Epithelial cell of esophagus (primary cell): ENCODE results near the gene MPP3.
A peak's percentile ranks its signal among the peaks of the same experiment; 100 is the strongest.

Source experiments
- DNase-seq: peaks from one replicate; pipeline ENCODE4 v3.0.0; 2010; ENCODE audit warnings: low read depth
- H3K4me3 ChIP-seq: 2 replicates; pipeline ENCODE4 v1.5.1; 2011; ENCODE audit warnings: mild to moderate bottlenecking, low read length, control low read depth
- TF ChIP-seq, protein P1 (sequence below): IDR thresholded peaks from 2 replicates; pipeline ENCODE4 v1.5.1; 2011; ENCODE audit warnings: low read depth, mild to moderate bottlenecking, low read length, control low read depth, inconsistent platforms; ENCODE audit not compliant: insufficient read depth; ENCODE audit errors: missing control alignments

The MPP3 gene

GRCh38 chr17:43789482-43789881, 43.5 kb downstream of the MPP3 start:
- no peak for DNase-seq
- TF ChIP-seq, protein P1, sequence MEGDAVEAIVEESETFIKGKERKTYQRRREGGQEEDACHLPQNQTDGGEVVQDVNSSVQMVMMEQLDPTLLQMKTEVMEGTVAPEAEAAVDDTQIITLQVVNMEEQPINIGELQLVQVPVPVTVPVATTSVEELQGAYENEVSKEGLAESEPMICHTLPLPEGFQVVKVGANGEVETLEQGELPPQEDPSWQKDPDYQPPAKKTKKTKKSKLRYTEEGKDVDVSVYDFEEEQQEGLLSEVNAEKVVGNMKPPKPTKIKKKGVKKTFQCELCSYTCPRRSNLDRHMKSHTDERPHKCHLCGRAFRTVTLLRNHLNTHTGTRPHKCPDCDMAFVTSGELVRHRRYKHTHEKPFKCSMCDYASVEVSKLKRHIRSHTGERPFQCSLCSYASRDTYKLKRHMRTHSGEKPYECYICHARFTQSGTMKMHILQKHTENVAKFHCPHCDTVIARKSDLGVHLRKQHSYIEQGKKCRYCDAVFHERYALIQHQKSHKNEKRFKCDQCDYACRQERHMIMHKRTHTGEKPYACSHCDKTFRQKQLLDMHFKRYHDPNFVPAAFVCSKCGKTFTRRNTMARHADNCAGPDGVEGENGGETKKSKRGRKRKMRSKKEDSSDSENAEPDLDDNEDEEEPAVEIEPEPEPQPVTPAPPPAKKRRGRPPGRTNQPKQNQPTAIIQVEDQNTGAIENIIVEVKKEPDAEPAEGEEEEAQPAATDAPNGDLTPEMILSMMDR, result no peak
- no peak overlapping the region for H3K4me3 ChIP-seq

DNA sequence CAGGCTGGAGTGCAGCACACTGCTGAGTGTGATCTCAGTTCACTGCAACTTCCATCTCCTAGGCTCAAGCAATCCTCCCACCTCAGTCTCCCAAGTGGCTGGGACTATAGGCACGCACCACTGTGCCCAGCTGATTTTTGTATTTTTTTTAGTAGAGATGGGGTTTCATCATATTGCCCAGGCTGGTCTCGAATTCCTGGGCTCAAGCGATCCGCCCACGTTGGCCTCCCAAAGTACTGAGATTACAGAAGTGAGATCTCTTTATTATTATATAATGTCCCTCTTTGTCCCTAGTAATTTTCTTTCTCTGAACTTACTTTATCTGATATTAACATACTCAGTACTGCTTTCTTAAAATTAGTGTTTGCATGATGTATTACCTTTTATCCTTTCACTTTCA, 44.4 kb downstream of the MPP3 start:
- TF ChIP-seq, protein P1, result no peak
- no peak for DNase-seq
- no peak overlapping the region for H3K4me3 ChIP-seq

GRCh38 chr17:43787728-43788127, 45.2 kb downstream of the MPP3 start:
- TF ChIP-seq, protein P1, result no peak
- peak; percentile 29 for DNase-seq
- no peak overlapping the region for H3K4me3 ChIP-seq

GRCh38 chr17:43784628-43785101, 48.3 kb downstream of the MPP3 start:
- TF ChIP-seq, protein P1, result no peak
- no peak overlapping the region for H3K4me3 ChIP-seq
- peak; percentile 57 for DNase-seq

DNA sequence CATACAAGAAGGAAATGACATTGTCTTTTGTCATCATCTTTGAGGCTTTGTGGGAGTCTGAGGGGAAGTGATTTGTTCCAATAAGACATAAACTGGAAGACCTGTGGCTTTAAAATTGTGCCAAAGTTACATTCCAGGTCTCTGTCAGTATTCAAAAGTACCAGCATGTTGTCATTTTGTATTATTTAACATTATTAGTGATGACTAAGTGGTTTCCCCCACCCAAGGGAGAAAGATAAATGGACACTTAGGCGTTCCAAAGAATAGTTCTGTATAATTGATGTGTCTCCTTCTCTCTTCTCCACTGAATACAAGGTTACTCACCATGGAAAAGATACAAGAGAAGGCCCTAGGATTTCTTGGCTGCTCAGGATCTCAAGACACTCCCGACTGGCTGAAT, 48.9 kb downstream of the MPP3 start:
- no peak overlapping the region for H3K4me3 ChIP-seq
- no peak for DNase-seq
- TF ChIP-seq, protein P1, result no peak

DNA sequence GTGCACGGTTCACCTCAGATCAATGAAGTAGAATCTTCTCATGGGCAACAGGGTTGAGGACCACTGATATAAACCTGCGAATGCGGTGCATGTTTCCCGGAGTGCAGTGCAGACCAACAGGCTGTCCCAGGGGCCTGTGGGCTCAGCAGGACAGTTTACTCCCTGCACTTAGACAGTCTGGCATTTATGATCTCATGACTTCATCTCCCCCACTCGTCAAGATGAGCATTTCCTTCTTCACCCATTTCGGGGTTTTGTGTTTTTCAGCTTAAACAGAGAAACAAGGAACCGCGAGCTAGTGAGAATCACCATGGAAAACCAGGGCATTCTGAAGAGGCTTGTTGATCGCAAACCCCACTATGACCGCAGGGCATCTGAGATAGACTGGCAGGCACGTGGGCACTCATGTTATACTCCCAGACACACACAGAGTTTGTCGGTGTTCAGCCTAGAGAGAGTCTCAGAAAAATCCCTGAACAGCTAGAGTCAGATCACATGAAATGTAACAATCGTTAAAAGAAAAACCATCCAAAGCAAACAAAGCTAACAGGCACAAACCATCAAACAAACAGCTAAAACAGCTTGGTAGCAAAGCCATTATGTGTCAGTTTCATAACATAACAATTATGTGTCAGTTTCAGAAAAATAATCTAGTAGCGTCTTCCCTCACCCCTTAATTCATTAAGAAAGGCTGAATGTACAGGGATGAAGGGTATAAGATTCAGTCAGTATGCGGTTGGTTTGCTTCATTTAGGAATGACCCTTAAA, 49.8 kb downstream of the MPP3 start:
- TF ChIP-seq, protein P1, result no peak
- no peak for DNase-seq
- no peak overlapping the region for H3K4me3 ChIP-seq

DNA sequence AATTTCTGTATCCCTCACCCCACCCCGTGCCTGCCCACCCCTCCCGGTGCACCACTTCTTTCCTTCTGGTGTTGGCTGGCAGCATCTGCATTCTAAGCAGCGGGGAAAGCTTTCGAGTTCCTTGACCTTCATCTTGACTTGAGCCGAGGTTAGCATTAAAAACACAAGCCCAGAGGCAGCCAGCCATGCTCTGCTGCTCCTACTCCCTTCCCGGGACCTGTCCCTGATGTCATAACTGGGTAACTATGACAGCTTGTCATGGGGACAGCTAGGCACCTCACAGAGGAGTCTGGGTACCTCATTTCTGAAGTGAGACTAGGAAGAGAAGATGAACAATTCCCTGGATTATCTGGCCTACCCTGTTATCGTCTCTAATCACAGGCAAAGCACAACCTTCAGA, 52.8 kb downstream of the MPP3 start, which contains the start of gene CFAP97D1:
TSS of gene CFAP97D1 (plus strand) at position 301 of the 400 bp plus-strand sequence. CDS start at position 329, 28 bp downstream.
- TF ChIP-seq, protein P1, result no peak
- no peak for DNase-seq
- peak within 1 kb of the TSS; percentile 72 for H3K4me3 ChIP-seq
